ENCODE measurements around the gene ACTMAP.
A peak's percentile ranks its signal among the peaks of the same experiment; 100 is the strongest.
"Not testable (repeated sequence)": the region's sequence is repeated elsewhere in the genome, so short reads cannot be mapped to it uniquely, and the experiment has no call there.

The ACTMAP gene

GRCh38 chr19:40774916-40775631 is 24.8 kb upstream of the ACTMAP start, which contains the start of gene MIA (continued):
- TF ChIP-seq ZBTB6 (tag by site-specific recombination; IDR thresholded peaks at IDR 0.05) (no peak), ZNF223 (tag by site-specific recombination; IDR thresholded peaks at IDR 0.05) (no peak), ZNF626 (tag by site-specific recombination; IDR thresholded peaks at IDR 0.05) (no peak), ZNF184 (tag by site-specific recombination; IDR thresholded peaks at IDR 0.05) (no peak), SCRT2 (tag by site-specific recombination; IDR thresholded peaks at IDR 0.05) (no peak), ZNF391 (tag by site-specific recombination; IDR thresholded peaks at IDR 0.05; ENCODE audit: borderline replicate concordance, low read depth) (no peak), ZNF174 (tag by site-specific recombination; IDR thresholded peaks at IDR 0.05) (no peak), ZNF558 (tag by site-specific recombination; IDR thresholded peaks at IDR 0.05) (no peak), ZBTB26 (tag by site-specific recombination; optimal IDR thresholded peaks at IDR 0.05) (no peak), ZNF146 (tag by site-specific recombination; IDR thresholded peaks at IDR 0.05) (no peak), ZNF266 (tag by site-specific recombination; IDR thresholded peaks at IDR 0.05; ENCODE audit: low read depth) (no peak), ZNF549 (tag by site-specific recombination; IDR thresholded peaks at IDR 0.05) (no peak), GLIS1 (tag by site-specific recombination; IDR thresholded peaks at IDR 0.05) (no peak), ZNF830 (tag by site-specific recombination; IDR thresholded peaks at IDR 0.05; ENCODE audit: low read depth) (no peak)

- ChIA-PET CTCF (interaction anchor here (0.6 to 1.2 kb wide), 4 partner anchors 19 to 491 kb away, joined by 3 to 4 read pairs (median 3); no protein-coding TSS in a partner anchor), POLR2A (interaction anchor here (0.5 to 2.8 kb wide), 6 partner anchors 21 to 604 kb away, joined by 3 to 14 read pairs (median 4); partner anchors contain the start of genes ACTMAP, COQ8B, EGLN2 and ITPKC)
- H3K9me3 ChIP-seq (ENCODE audit: control insufficient read depth, insufficient read depth, low read depth, low read length); H3K4me3 ChIP-seq (ENCODE audit: low read depth, low read length); H3K4me1 ChIP-seq (ENCODE audit: control insufficient read depth, insufficient read depth, low read length): not testable (repeated sequence)
- Histone ChIP-seq H3K27ac (ENCODE audit: extremely low read depth, low read depth, low read length) (0 out of 2 replicates have a peak overlapping the region, but pooled peaks have one; percentile 30), H3K36me3 (ENCODE audit: control insufficient read depth in 2 of 2, insufficient read depth in 1 of 2, low read length in 2 of 2) (peaks cover under 1 to 50% of the 10 kb centered on the region in 2 experiments)
- TF ChIP-seq FEZF1 (tag by site-specific recombination; IDR thresholded peaks at IDR 0.05) (peak; percentile 51), ZNF610 (tag by site-specific recombination; IDR thresholded peaks at IDR 0.05; ENCODE audit: borderline replicate concordance) (0 out of 2 replicates have a peak, but pooled peaks have one; percentile 7), SP3 (tag by site-specific recombination; IDR thresholded peaks at IDR 0.05) (0 out of 2 replicates have a peak, but pooled peaks have one; percentile 6), SP2 (tag by site-specific recombination; IDR thresholded peaks at IDR 0.05) (peak; percentile 77), ZSCAN30 (tag by site-specific recombination; IDR thresholded peaks at IDR 0.05) (0 out of 2 replicates have a peak, but pooled peaks have one; percentile 6)
Measured at GRCh38 chr19:40771101-40771862, 21.0 kb upstream of the ACTMAP start.

- H3K27ac ChIP-seq (ENCODE audit: extremely low read depth, low read depth, low read length): peak overlapping the region; percentile 57; the same call in 1 of the 2 replicates
- CTCF ChIA-PET: interaction anchor here (0.7 kb wide), 1 partner anchor 9 kb away, joined by 3 read pairs; the partner anchor contains the start of gene RAB4B
- H3K9me3 ChIP-seq (ENCODE audit: control insufficient read depth, insufficient read depth, low read depth, low read length): no peaks in the 10 kb centered on the region
- POLR2A ChIA-PET: interaction anchor here (0.7 to 3.6 kb wide), 2 partner anchors 9 to 159 kb away, joined by 3 to 30 read pairs; partner anchors contain the start of gene RAB4B
- no peaks in the 10 kb centered on the region for H3K4me1 ChIP-seq (ENCODE audit: control insufficient read depth, insufficient read depth, low read length)
- peaks cover 25 to 67% of the 10 kb centered on the region in 2 experiments for H3K36me3 ChIP-seq (ENCODE audit: control insufficient read depth in 2 of 2, insufficient read depth in 1 of 2, low read length in 2 of 2)
- H3K4me3 ChIP-seq (ENCODE audit: low read depth, low read length): no peak overlapping the region
- no peak for TF ChIP-seq ZNF416 (tag by site-specific recombination; IDR thresholded peaks at IDR 0.05)
- TF ChIP-seq ZNF292 (tag by site-specific recombination; IDR thresholded peaks at IDR 0.05; ENCODE audit: borderline replicate concordance, low read depth): 0 out of 2 replicates have a peak, but pooled peaks have one; percentile 3
- TF ChIP-seq ZNF670 (tag by site-specific recombination; IDR thresholded peaks at IDR 0.05; ENCODE audit: low read depth): no peak
Measured at GRCh38 chr19:40768869-40769268, 18.6 kb upstream of the ACTMAP start.
